Heart right ventricle (tissue), 16 donors: Measurements from ENCODE around the gene PIGL. TPM values are rescaled to one million over a fixed set of nuclear protein-coding genes. Genes with fewer than 3 reads are reported as not detected.

Source experiments
- ATAC-seq, 8 donors: fragments of 200-7000 bp; cut with Tn5 transposase; one replicate each; pipeline ENCODE4 v1.9.1; 2020; ENCODE audit warnings: mild to moderate bottlenecking in 8 of 8, moderate library complexity in 8 of 8, moderate number of reproducible peaks in 1 of 8
- DNase-seq, 2 donors: peaks; one replicate each; pipeline ENCODE4 v3.0.0-alpha.2; 2020
- H3K27ac ChIP-seq, 10 donors: fragments of 200-600 bp; sonication (generic) in 2 of 10; one replicate each; pipeline versions ENCODE4 v1.5.0 to v1.8.0; 2020 to 2022; ENCODE audit warnings: mild to moderate bottlenecking in 3 of 10
- H3K27me3 ChIP-seq, 7 donors: fragments of 200-600 bp; one replicate each; pipeline ENCODE4 v1.8.0; 2021 to 2022; ENCODE audit warnings: mild to moderate bottlenecking in 2 of 7
- H3K36me3 ChIP-seq, 9 donors: fragments of 200-600 bp; sonication (generic) in 1 of 9; one replicate each; pipeline versions ENCODE4 v1.5.0 to v1.8.0; 2020 to 2022; ENCODE audit warnings: mild to moderate bottlenecking in 2 of 9
- H3K4me1 ChIP-seq, 9 donors: fragments of 200-600 bp; sonication (generic) in 1 of 9; one replicate each; pipeline versions ENCODE4 v1.5.0 to v1.8.0; 2020 to 2022; ENCODE audit warnings: mild to moderate bottlenecking in 4 of 9
- H3K4me3 ChIP-seq, 10 donors: fragments of 200-600 bp; sonication (generic) in 2 of 10; one replicate each; pipeline versions ENCODE4 v1.5.0 to v1.8.0; 2020 to 2022; ENCODE audit warnings: mild to moderate bottlenecking in 7 of 10, moderate library complexity in 2 of 10
- H3K9me3 ChIP-seq, 11 donors: fragments of 200-600 bp in 10 of 11; sonication (generic) in 2 of 11; one replicate each; pipeline versions ENCODE4 v1.5.0 to v1.8.0; 2013 to 2022; ENCODE audit warnings: mild to moderate bottlenecking in 2 of 11, control low read depth in 1 of 11, moderate library complexity in 1 of 11
- WGBS, 2 donors: extraction: QIAGEN DNeasy Blood & Tissue Kit; methylation state at CpG; one replicate each; pipeline ENCODE4 v1.1.7; 2013; ENCODE audit warnings: inconsistent platforms in 1 of 2; 5-methylcytosine and 5-hydroxymethylcytosine counted together
- intact Hi-C, 10 donors: fragments of 100-400 bp; cut with DNase I; formaldehyde crosslinking; loops; one replicate each; pipeline versions ENCODE4 v1.11.1 to v1.14.2; 2022
- polyA plus RNA-seq, 2 donors: library from polyadenylated mRNA; stranded (reverse); fragments of 200-250 nt; gene quantifications; one replicate each; pipeline ENCODE4 v1.2.3, GENCODE V29; 2013
- total RNA-seq, 10 donors: library from RNA; stranded (reverse); fragmentation: NEBNext Ultra II Directional in 3 of 10; extraction: Animal tissue kit (Norgen Biotek cat#: 25700) in 3 of 10; gene quantifications; one replicate each; pipeline versions ENCODE4 v1.2.1 to v1.2.4, GENCODE V29; 2021 to 2023
- TF ChIP-seq, protein P1 (sequence below), 9 donors: fragments of 200-600 bp; sonication (generic) in 2 of 9; IDR thresholded peaks; one replicate each; pipeline versions ENCODE4 v1.5.0 to v1.8.0; 2021 to 2022; ENCODE audit warnings: antibody characterized with exemption in 9 of 9, mild to moderate bottlenecking in 5 of 9, moderate library complexity in 1 of 9
- donor health status: Arrhythmogenic right ventricular cardiomyopathy.
- donor health status: ischemic (EF 13 %, LVEDD 7.1; RV severe dilation, severe dysfunction).
- donor health status: healthy with polysubstance abuse.
- donor health status: DM: no; HTN: yes; CAD: no.
- donor health status: DM: no; HTN: no; CAD: no.
- donor health status: ischemic (EF 25% LVEDD 6.9; RV normal size, moderate dysfunction).
- donor health status: ischemic (EF 25% LVEDD 5.7; RV mildly dilated, moderate dysfunction).
- donor health status: healthy.
- donor health status: DM: yes; HTN: yes; CAD: no.
- donor health status: Ischemic cardiomyopathy.
- donor health status: ischemic (EF 35%, LVEDD 5.7; RV mildly dilated, moderate dysfunction).
- donor health status: nonischemic (EF 11% LVEDD 7.7; RV severe dilation, severe dysfunction).
- donor health status: DM: yes; HTN: yes; CAD: no.
- donor health status: PGD.
- donor health status: ischemic (EF 29% LVEDD 5.4; RV normal size, mild dysfunction).
- donor health status: nonischemic (EF 23%, LVEDD 6.1; RV moderate dilation, normal function).

The PIGL gene
- total and polyA plus RNA-seq, 12 donors, result 6.1 to 14.6 (median 9.5) TPM

DNA sequence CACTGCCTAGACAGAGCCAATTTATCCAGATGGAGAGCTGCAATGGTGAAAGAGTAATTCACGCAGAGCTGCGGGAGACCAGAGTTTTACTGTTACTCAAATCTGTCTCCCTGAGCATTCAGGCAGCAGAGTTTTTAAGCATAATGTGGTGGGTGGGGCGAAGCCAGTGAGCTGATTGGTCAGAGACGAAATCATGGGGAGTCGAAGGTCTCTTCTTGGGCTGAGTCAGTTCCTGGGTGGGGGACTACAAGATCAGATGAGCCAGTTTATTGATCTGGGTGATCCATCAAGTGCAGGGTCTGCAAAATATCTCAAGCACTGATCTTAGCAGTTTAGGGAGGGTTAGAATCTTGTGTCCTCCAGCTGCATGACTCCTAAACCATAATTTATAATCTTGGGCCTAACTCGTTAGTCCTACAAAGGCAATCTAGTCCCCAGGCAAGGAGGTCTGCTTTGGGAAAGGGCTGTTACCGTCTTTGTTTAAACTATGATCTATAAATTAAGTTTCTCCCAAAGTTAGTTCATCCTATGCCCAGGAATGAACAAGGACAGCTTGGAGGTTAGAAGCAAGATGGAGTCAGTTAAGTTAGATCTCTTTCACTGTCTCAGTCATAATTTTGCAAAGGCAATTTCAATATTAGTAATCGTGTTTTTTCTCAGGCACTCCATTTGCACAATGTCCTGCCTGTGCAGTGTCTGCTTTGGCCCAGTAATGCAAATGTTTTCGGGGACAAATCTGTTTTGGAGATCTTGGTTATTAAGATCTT lies 27.0 kb downstream of the PIGL start:
- Histone ChIP-seq H3K4me3 (no peak overlapping the region), H3K27ac (no peak overlapping the region), H3K9me3 (no peaks in the 10 kb centered on the region), H3K36me3 (peaks cover 0 to 9% (median 0%) of the 10 kb centered on the region in 9 donors), H3K4me1 (no peaks in the 10 kb centered on the region), H3K27me3 (no peaks in the 10 kb centered on the region)
- no peak for ATAC-seq
- 91% methylated on average over 9 of the region's 9 CpGs for WGBS, 2 donors
- TF ChIP-seq, protein P1, sequence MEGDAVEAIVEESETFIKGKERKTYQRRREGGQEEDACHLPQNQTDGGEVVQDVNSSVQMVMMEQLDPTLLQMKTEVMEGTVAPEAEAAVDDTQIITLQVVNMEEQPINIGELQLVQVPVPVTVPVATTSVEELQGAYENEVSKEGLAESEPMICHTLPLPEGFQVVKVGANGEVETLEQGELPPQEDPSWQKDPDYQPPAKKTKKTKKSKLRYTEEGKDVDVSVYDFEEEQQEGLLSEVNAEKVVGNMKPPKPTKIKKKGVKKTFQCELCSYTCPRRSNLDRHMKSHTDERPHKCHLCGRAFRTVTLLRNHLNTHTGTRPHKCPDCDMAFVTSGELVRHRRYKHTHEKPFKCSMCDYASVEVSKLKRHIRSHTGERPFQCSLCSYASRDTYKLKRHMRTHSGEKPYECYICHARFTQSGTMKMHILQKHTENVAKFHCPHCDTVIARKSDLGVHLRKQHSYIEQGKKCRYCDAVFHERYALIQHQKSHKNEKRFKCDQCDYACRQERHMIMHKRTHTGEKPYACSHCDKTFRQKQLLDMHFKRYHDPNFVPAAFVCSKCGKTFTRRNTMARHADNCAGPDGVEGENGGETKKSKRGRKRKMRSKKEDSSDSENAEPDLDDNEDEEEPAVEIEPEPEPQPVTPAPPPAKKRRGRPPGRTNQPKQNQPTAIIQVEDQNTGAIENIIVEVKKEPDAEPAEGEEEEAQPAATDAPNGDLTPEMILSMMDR (IDR thresholded peaks at IDR 0.05), result no peak
- intact Hi-C loops, result no loop called here
- no peak for DNase-seq

GRCh38 chr17:16247586-16247984 lies 30.6 kb downstream of the PIGL start:
- intact Hi-C loops, result no loop called here
- TF ChIP-seq, protein P1 (IDR thresholded peaks at IDR 0.05), result no peak

DNA sequence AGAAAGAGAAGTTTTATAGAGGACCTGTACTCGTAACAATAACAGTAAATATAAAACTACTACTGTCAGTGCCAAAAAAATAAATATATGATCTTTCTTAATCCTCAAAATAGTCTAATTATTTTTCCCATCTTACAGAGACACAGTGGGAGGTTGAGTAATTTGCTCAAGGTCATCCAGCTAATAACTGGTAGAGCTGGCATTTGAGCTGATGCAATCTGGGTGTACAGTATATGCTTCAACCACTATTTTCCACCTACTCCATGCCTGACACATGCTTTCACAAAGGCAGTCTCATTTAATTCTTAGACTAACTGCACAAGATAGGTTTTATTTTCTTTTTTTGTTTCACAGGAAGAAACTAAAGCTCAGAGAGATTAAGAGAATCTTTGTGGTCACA lies 33.6 kb downstream of the PIGL start:
- Histone ChIP-seq H3K4me3 (no peak overlapping the region), H3K4me1 (peaks cover 0 to 12% (median 9%) of the 10 kb centered on the region in 9 donors), H3K9me3 (no peaks in the 10 kb centered on the region), H3K36me3 (peaks cover 0 to 5% (median 0%) of the 10 kb centered on the region in 9 donors), H3K27ac (no peak overlapping the region), H3K27me3 (no peaks in the 10 kb centered on the region)
- ATAC-seq (no peak), DNase-seq (no peak)
- WGBS, 2 donors, result 93 to 100% methylated on average over 1 of the region's 1 CpG
- intact Hi-C loops, result no loop called here
- TF ChIP-seq, protein P1 (IDR thresholded peaks at IDR 0.05), result no peak

More at GRCh38 chr17:16247586-16247984, 30.6 kb downstream of the PIGL start:
- ATAC-seq (no peak), DNase-seq (no peak)
- Histone ChIP-seq H3K9me3 (no peaks in the 10 kb centered on the region), H3K27me3 (no peaks in the 10 kb centered on the region), H3K4me1 (no peaks in the 10 kb centered on the region), H3K36me3 (peaks cover 0 to 5% (median 0%) of the 10 kb centered on the region in 9 donors), H3K27ac (no peak overlapping the region), H3K4me3 (no peak overlapping the region)
- 96 to 97% methylated on average over 7 of the region's 7 CpGs for WGBS, 2 donors

GRCh38 chr17:16251043-16251442 lies 34.0 kb downstream of the PIGL start:
- DNase-seq (no peak), ATAC-seq (no peak)
- Histone ChIP-seq H3K27me3 (no peaks in the 10 kb centered on the region), H3K4me3 (no peak overlapping the region), H3K27ac (no peak overlapping the region), H3K9me3 (no peaks in the 10 kb centered on the region), H3K4me1 (peaks cover under 1 to 16% (median 13%) of the 10 kb centered on the region in 9 donors), H3K36me3 (peaks cover 0 to 5% (median 0%) of the 10 kb centered on the region in 9 donors)
- intact Hi-C loops, result no loop called here
- TF ChIP-seq, protein P1 (IDR thresholded peaks at IDR 0.05), result no peak
- 94 to 96% methylated on average over 6 of the region's 6 CpGs for WGBS, 2 donors
